Stimulated activated CD8-positive, alpha-beta memory T cell treated with anti-CD3 and anti-CD28 coated beads, Interleukin-7, amount 100 ng/mL, for 24 hours (primary cell): ENCODE measurements around the gene ATP6V0D1.
"Not testable (repeated sequence)": the region's sequence is repeated elsewhere in the genome, so short reads cannot be mapped to it uniquely, and the experiment has no call there.

Experiments
- DNase-seq: peaks from one replicate; pipeline ENCODE4 v3.0.0-alpha.2; 2020; ENCODE audit warnings: low read depth

The ATP6V0D1 gene

DNA sequence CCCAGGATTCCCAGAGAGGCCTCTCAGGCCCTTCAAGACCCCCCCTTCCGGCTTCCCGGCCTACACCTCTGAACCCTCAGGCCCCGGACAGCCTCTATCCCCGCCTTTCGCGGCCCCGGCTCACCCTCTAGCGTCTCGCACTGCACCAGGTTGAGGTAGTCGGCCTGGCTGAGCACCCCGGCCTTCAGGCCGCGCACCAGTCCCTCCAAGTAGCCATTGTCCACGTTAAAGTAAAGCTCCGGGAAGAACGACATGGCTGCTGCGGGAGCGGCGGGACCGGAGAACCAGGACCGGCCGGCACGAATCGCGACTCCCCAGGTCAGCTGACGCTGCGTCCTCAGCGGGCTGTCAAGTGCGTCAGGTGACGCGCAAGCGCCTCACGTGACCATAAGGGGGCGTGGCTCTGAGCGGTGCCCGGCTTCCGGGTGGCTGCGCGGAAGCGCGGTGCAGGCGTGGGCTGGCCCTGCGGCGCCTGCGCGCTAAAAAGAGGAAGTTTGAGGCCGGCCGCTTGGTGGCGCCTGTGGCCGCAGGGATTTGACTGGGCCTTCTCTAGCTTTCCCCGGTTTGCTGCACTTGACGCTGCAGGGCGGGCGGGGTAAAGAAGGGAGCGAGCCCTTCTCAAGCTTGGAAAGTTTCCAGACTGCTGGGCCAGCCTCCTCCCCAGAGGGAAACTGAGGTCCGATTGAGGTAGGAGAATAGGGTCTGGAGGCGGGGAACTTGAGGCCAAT is at the start of gene ATP6V0D1:
ATP6V0D1 (minus strand) TSS at position 325 of the 728 bp plus-strand sequence; CDS start at position 254, 71 bp downstream.
- peak; percentile 97 for DNase-seq

DNA sequence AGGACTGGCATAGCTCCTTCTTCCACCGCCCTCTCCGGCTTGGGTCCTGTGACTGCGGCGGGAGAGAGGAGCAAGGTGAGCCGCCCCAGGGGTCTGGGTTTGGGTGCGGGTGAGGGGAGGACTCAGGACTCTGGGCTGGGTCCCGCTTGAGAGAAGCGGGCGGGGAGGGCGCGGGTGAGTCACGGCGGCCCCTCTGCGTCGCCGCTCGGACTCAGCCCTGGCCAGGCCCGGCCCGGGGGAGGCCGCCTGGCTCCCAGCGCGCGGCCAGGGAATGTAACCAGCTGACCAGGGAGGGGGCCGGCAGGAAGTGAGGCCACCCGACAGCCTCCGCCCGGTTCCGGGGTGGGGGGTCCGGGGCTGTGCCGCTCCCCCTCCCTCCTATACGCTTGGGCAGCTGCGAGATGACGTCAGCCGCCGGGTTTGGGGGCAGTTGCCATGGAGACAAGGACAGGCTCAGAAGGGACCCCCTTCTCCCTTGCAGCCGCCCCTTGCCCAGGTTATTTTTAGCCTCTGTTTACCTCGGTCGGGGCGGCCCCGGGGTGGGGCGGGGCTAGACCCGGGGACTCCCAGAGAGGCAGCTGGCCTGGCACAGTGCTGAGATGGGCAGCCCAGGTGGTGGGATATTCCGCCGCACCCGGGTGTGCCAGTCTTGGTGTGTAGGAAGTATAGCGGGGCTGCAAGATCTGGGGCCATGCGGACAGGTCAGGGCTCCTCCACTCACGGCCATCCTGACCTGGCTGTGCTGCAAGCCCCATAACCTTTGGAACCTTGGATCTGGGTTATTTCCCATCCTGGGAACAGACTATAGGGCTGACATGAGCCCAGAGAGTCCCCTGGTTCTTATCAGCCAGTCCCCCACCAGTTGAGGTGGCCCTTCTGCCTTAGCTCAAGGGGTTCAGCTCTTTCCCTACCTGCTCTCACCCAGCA is 49.3 kb upstream of the ATP6V0D1 start:
- no peak for DNase-seq

DNA sequence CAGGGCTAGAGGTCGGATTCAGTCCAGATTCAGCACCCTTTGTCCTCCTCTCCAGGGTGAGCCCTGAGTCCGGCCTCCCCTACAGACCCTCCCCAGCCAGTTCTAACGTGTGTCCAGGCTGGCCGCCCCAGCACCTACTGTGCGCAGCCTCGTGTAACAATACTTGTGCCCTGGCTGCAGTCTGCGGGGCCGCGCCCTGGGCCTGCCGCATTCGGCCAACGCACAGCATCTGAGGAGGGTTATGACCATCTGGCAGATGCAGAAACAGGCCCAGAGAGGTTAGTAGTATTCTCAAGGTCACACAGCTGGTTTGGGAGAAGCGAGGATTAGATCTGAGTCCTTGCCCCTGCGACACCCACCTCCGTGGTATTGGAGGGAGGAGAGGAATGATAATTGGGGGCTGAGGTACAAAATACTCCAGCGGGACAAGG is 48.6 kb upstream of the ATP6V0D1 start:
- no peak for DNase-seq

DNA sequence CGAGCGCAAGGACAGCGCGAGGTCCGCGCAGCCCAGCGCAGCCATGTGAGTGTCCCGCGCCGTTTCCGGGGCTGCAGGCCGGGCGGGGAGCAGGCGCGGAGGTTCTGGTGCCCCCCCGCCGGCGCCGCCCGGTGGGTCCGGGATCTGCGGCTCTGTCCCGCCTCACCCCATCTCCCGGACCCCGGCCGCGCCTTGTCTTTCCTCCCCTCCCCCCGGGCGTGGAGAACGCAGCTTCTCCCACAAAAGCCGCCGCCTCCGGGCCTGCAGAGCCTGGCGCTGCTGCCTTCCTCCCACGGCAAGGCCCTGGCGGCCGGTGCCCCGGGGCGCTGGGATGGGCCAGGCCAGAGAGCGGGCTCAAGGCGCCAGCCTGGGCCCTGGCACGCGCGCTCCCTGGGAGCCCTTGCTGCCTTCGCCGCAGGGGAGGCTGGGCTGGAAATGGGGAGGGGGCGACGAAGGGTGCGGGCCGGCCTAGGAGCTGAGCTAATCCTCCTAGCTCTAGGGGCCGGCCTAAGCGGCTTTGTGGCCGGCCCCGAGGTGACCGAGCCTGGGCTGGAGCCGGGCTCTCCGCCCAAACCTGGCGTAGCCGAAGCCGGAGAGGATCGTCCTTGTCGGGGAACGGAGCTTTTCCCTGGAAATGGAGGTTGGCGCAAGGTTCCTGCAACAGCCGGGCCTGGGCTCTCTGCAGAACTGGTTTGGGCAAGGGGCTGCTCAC is 48.1 kb upstream of the ATP6V0D1 start:
- no peak for DNase-seq

DNA sequence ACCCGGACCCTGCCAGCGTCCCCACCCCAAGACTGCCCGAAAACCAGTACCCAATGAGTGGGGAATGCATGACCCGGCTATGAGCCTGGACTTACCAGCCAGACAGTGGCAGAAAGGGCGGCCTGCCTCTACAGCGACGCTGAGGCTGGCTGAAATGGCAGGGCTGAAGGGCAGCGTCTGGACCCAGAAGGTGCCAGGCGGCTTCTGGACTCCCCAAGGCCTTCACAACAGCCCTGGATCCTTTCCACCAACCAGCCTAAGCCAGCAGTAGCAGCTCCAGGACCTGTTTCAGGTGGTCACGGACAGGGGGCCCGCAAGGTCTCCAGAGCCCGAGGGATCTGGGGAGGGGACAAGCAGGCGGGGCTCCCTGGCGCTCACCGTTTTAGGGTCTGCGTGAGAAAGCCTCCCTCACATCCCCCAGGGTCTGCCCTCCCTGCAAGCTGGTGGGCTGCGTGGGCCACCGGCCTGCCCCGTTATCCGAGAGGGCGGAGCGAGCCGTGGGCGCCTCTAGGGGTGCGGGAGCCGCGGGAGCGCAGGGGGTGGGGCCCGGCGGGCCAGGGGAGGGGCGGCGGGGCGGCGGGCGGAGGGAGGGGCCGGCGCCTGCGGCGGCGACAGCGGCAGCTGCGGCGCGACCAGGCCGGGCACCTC is 47.4 kb upstream of the ATP6V0D1 start, which contains the start of gene RIPOR1:
RIPOR1 (plus strand) TSS at position 608 of the 648 bp plus-strand sequence. CDS start 9,618 bp downstream, outside the sequence.
- no peak for DNase-seq

DNA sequence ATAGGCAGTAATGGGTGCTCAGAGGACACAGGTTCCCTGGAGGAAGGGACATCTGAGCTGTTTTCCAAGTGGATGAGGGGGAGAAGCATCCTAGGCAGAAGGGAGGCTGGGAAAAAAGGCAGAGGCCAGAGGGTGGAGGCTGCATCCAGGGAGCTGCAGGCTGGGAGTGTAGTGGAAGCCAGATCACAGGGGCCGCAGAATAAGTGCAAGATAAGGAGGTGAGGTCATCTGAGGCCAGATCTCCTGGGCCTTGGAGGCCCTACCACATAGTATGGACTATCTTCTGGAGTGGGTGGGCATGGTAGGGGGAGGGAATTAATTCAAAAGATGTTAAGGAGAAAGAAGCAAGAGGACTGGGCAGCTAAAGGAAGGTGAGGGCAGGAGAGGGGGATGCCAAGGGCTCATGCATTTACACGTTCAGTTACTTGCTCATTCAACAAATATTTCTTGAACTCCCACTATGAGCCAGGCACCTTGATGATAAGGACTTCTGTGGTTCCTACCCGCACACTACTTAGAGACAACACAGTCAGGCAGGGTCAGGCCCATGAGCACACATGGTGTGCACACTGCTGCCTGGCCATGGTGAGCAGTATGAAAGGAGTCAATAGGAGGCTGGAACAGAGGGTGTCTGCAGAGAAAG is 45.3 kb upstream of the ATP6V0D1 start:
- no peak for DNase-seq

DNA sequence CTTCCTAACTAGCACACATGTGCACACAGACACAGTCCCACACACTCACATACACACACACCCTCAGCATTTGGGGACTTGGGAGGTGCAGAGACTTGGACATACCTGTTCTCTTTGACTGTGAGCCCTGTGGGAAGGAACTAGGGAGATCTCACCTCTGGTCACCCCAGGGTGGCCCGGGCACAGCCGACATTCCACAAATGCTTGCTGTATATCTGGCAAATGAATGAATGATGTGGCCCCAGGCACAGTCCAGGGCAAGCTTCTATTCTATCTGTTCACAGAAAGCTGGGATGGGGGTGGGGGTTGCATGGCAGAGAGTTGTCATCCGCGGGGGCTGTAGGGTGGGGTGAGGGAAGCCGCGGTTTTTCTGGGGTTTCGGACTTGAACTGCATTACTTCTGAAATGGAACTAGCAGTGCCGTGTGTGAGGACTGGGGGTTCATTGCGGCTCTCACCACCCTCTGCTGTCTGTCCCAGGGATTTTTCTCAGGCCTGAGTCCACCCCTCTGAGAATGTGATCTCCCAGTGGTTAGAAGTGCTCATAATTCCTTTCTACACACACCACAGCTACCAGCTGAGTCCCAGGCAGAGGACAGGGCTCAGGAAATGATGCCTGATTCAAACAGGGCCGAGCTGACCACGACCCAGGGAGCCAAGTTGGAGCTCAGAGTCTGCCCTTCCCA is 44.4 kb upstream of the ATP6V0D1 start:
- no peak for DNase-seq

DNA sequence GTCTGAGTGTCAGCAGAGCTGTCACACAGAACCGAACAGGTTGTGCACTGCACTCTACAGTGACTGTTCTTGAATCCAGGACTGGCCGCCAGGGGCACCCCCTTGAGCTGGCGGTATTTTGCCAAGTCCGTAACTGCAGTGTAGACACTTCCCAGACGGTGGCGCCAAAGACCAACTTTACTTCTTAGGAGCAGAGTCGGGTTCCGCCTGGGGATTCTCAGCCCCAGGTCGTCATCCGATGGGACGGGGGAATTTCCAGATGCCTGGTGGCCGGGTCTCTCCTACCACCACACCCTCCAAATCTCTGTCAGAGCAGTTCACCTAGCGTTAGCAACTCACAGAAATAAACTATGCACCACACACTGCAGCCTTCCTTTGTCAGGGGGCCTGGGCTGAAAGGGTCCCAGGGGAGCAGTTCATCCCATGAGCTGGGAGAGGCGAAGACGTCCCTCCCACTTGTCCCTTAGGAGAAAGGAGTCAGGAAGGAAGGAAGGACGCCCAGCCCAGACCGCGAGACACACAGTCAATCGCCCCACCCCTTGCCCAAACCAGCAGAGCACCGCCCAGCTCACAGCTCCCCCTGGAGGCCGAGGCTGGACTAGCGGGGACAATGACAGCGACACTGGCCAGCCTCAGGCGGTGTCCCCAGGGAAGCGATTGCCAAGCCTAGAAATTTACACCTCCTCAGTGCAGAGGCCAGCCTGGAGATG is 40.3 kb upstream of the ATP6V0D1 start:
- DNase-seq, result peak; percentile 99

DNA sequence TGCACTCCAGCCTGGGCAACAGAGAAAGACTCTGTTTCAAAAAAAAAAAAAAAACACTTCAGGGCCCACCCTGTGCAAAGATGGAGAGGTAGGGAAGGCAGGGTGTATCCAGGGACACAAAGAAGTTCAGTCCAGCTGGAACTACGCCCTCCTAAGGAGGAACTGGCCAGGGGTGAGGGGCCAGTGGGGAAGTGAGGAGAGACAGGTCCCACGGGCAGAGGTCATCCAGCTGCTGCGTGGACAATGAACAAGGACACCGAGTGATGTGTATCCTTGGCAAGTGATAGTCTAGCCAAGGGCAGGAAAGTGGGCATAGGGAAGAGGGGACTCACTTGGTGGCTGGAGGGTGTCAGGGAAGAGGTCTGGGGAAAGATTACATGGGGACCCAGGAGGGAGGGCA is 38.3 kb upstream of the ATP6V0D1 start:
- no peak for DNase-seq

DNA sequence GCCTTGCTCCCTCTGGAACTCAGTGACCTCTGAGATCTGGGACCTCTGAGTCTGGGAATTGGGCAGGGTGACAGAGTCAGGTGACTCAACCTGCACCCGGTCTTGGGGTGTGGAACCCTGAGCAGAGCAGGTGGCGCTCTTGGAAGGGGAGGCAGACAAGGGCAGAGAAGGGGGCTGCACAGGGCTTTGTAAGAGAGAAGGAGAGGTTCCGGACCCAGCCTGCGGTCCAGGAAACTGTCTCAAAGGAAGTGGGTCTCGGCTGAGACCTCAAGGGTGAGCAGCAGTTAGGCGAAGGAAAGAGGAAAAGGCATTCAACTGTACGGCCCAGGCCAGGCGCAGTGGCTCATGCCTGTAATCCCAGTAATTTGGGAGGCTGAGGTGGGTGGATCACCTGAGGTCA is 37.7 kb upstream of the ATP6V0D1 start:
- DNase-seq, result no peak

DNA sequence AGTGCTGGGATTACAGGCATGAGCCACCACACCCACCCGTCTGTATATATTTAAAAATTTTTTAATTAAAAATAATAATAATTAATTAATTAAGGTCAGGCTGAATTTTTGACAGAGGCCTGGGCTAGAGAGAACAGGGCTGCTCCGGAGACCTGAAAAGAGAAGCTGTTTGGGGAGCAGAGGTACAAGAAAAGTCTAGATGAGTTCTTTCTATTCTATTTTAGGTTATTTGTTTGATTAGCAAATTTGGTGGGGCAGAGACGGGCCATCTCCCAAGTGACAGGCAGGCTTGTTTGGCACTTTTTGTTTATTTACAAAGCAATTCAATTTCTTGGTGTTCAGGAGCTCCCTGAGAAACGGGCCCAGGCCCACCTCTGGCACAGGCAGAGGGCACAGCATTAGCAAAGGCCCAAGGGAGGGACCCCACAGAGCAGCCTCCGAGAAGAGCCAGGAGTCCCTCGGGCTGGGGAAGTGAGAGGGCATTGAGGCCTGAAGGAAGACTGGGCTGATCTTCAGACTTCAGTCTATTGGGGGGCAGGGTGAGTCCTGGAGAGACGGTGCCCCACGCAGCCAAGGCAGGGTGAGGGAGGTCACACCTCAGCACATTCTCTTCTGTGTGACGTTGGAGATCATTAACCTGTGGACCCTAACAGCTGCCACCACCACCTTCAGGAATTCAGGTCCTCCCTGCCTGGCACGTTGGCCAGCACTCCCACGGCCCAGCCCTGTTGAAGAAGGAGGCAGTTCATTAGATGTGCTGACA is 36.9 kb upstream of the ATP6V0D1 start:
- DNase-seq, result no peak

DNA sequence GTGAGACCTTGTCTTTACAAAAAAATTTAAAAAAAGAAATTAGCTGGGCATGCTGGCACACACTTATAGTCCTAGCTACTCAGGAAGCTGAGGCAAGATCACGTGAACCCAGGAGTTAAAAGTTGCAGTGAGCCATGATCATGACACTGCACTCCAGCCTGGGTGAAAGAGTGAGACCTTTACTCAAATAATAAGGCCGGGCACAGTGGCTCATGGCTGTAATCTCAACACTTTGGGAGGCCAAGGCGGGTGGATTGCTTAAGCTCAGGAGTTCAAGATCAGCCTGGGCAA is 36.1 kb upstream of the ATP6V0D1 start:
- DNase-seq, result no peak

DNA sequence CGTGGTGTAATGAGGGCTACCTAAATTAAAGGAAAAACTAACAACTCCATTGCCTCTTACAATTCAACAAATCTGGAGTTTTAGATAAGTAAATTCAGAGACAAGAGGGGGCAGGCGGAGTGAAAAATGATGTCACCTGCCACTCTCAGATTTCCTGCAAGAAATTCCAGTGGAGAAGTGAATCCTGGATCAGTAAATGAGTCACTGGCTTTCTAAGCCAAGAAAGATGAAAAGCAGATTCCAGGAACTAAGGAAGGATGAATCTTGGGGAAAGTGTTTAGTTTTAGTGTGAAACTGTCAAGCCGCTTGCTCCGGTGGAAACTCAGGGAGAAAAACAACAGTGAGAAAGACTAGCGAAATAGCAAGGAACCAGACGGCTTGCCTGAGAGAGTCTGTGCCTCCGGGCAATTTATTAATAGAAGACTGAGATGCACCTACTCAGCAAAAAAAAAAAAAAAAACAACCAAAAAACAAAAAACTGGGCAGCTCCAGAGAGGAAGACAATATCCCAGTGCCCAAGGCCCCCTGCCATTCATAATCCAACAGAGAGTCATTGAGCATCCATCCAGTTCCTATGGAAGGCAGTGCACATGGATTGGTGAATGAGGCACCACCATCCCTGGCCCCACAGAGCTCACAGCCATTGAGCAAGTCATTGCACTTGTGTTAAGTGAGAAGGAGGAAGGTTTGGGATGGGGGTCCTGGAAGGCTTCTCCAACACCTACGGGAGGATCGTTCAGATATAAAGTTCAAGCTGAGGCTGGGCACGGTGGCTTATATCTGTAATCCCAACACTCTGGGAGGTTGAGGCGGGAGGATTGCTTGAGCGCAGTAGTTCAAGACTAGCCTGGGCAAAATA is 35.6 kb upstream of the ATP6V0D1 start:
- DNase-seq, result no peak

DNA sequence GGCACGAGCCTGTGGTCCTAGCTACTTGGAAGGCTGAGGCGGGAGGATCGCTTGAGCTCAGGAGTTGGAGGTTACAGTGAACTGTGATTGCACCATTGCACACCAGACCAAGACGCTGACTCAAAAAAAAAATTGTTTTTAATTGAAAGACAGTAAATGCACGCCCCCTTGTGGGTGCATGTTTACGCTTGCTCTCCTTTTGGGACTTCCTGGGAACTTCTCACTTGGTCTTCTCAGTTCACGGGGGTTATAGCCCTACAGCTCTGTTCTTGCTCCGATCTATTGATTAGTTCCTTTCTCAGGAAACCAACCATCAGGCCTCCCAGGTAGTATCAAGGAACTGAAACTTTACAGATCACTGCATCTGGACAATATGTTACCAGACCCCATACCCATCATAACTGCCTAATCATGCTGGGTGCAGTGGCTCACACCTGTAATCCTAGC is 33.4 kb upstream of the ATP6V0D1 start:
- peak; percentile 61 for DNase-seq

DNA sequence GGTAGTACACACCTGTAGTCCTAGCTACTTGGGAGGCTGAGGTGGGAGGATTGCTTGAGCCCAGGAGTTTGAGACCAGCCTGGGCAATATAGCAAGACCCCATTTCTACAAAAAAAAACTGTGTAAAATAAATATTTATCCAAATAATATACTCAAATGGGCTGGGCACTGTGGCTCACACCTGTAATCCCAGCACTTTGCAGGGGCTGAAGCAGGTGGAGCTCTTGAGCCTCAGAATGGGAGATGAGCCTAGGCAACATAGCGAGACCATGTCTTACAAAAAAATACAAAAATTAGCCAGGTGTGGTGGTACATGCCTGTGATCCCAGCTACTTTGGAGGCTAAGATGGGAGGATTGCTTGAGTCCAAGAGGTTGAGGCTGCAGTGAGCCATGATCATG is 32.9 kb upstream of the ATP6V0D1 start:
- not testable (repeated sequence) for DNase-seq

DNA sequence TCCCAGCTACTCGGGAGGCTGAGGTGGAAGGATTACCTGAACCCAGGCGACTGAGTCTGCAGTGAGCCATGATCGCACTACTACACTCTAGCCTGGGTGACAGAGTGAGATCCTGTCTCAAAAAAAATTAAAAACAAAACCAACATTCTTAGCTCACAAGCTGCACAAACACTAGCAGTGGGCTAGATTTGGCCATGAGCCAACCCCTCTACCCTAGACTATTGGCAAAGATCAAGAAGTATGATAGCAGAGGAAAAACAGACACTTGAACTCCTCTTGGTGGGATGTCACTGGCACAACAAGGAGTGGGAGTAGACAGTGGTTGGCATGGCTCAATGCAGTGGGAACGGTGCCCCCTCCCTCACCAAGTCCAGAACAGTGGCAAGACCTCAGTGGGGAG is 28.1 kb upstream of the ATP6V0D1 start:
- DNase-seq, result no peak

DNA sequence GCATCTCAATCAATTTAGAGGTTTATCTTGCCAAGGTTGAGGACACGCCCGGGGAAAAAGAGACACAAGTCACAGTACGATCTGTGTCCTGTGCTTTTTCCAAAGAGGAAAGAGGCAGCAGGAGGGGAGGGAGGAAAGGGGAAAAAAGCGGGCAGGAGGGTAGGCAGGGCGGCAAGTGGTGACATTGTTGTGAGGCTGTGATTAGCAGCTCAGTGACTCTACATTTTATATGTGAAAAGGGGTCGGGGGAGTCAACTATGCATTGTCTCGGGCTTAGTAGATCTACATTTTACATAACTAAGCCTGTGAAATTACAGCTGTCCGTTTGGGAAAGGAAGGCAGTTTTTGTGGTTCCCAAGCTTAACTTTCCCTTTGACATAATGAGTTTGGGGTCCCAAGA is 25.5 kb upstream of the ATP6V0D1 start:
- no peak for DNase-seq
